ENCODE data around the gene TAS2R41. TPM values are rescaled to one million over a fixed set of nuclear protein-coding genes. Genes with fewer than 3 reads are reported as not detected.

The TAS2R41 gene, protein sequence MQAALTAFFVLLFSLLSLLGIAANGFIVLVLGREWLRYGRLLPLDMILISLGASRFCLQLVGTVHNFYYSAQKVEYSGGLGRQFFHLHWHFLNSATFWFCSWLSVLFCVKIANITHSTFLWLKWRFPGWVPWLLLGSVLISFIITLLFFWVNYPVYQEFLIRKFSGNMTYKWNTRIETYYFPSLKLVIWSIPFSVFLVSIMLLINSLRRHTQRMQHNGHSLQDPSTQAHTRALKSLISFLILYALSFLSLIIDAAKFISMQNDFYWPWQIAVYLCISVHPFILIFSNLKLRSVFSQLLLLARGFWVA
- not detected for polyA plus RNA-seq

DNA sequence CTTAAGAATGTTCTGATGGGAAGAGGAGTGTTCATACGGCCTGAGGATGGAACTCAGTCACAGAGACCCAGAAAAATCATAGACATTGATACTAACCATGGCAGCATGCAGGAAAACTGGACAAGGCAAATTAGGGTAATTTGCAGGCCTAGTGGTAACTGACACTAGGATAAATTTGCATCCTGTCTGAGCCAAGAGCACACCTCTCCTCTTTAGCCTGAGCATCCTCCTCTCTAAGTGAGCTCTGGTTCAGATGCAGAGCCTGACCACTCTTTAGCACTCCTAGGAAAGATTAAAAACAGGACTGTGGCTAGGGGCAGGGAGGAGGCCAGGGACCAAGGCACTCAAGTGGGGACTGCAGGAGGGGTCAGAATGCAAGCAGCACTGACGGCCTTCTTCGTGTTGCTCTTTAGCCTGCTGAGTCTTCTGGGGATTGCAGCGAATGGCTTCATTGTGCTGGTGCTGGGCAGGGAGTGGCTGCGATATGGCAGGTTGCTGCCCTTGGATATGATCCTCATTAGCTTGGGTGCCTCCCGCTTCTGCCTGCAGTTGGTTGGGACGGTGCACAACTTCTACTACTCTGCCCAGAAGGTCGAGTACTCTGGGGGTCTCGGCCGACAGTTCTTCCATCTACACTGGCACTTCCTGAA lies at the start of gene TAS2R41:
Gene TAS2R41, plus strand, starts transcription at position 373 of the 650 bp plus-strand sequence. Its CDS starts 0 bp downstream, at position 373.
- 65 to 85% (median 78%) methylated on average over 10 of the region's 10 CpGs for WGBS, 3 donors
- no peak within 1 kb of the TSS for H3K27ac ChIP-seq (ENCODE audit: low read depth, low read length)

DNA sequence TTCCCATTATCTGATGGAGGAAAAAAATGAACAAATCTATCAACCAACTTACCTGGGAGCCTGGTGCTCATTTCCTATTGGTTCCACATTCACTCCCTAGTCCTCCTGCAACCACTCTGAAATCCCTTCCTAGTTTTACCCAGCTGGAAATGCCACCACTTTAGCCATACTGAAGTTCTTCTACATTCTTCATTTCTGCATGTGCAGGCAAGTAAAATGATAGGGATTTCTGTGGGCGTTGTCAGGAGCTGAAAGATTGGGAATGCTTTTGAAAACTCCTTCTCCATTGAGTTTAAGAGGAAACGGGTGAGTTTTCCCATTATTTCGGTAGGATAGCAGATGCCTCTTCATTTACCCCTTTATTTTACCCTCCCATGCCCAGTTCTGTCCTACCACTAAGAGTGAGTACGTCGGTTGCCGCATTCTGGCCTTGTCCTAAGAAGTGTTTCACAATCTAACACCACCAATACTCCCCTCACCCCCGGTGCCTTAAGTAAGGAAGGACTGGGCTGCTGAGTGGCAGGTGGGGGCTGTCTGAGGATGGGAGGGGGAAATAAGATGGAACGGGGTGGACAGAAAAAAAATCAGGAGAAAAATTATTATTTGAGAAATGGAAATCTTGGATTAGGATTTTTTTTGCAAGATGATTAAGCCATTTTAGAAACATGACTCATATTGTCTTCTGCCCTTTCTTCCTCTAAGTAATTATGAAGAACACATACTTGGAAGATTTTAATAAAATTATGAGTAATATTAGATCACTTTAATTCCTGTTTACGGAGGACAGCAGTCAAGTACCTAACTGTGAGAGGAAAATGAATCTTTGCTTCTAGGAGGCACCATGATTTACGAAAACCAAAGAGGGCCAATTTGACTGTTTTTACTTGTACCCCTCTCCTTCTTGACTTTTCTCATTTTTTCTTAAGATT lies 47.6 kb upstream of the TAS2R41 start:
- H3K27ac ChIP-seq (ENCODE audit: low read depth, low read length) = no peak overlapping the region
- 66 to 79% (median 71%) methylated on average over 10 of the region's 10 CpGs for whole genome bisulfite sequencing, 3 donors

DNA sequence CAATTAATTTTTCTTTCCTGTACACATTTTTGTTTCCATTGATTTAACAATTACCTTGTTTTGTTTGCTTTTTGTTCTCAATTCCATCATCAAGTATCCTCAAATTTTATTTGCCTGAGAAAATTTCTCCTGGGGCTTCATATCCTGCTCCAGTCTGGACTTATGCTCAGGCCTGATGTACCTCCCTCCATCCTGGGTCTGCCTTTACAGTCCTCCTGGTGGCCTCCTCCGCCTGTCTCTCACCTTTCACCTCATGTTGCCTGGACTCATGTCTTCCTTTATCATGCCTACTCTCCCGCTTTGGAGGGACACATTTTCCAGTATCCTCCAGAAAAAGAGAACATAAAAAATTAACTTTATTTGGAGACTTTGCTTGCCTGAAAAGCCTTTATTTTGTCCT lies 46.6 kb upstream of the TAS2R41 start:
- H3K27ac ChIP-seq (ENCODE audit: low read depth, low read length) = no peak overlapping the region
- WGBS, 3 donors = 45 to 73% (median 45%) methylated on average over 2 of the region's 2 CpGs

DNA sequence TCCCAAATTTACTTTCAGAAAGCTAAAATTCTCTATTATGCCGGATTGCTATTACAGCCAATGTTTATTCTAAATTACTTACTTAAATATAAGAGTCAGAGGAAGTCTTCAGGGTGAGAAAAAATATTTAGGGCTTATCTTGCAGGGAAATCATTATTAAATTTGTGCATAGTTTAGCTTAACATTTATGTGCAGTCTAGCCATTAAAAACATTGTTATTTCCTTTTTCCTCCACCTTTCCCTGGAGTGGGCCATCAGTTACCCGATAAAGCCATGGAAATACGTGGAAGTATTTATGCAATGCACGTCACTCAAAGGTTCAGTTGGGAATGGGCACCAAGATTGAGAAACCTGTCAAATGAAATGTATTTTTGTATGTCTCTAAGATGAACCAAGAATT lies 43.9 kb upstream of the TAS2R41 start:
- no peak overlapping the region for H3K27ac ChIP-seq (ENCODE audit: low read depth, low read length)
- WGBS, 3 donors = 83 to 88% (median 84%) methylated on average over 4 of the region's 4 CpGs

DNA sequence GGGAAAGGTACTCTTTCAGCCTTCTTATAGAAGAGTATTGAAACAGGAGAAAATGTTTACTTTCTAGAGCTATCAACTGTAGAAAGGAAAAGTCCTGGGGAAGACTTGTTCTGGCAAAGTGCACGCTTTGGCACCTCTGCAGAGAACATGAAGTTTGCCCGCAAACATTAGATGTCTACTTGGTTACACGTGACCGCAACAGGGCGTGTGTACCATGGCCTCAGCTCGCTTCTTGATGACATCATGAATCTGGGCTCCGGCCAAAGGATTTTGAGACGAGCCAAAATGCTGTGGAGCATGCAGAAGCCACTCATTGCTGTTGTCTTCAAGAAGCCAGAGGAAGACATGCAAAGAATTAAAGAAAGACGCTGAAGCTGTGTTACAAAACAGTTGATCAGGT lies 43.0 kb upstream of the TAS2R41 start:
- no peak overlapping the region for H3K27ac ChIP-seq (ENCODE audit: low read depth, low read length)
- whole genome bisulfite sequencing, 3 donors = 53 to 81% (median 70%) methylated on average over 9 of the region's 9 CpGs

DNA sequence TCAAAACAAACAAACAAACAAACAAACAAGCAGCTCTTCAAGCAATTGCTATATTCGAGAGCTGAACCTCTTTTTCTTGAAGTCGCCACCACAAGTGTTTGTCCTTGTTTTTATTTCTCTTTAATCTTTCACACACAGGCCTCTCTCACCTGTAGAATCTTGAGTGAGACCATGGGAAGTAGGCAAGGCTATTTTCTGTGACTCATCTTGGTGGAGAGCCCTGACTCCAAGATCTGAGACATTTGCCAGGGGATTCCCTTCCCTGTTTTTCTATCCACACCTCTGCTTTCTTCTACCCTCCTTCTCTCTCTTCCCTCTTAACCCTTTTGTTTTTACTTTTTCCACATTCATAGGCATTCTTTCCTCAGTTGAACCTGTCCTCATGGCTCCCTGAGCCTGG lies 42.4 kb upstream of the TAS2R41 start:
- WGBS, 3 donors = 87 to 95% (median 91%) methylated on average over 2 of the region's 2 CpGs

DNA sequence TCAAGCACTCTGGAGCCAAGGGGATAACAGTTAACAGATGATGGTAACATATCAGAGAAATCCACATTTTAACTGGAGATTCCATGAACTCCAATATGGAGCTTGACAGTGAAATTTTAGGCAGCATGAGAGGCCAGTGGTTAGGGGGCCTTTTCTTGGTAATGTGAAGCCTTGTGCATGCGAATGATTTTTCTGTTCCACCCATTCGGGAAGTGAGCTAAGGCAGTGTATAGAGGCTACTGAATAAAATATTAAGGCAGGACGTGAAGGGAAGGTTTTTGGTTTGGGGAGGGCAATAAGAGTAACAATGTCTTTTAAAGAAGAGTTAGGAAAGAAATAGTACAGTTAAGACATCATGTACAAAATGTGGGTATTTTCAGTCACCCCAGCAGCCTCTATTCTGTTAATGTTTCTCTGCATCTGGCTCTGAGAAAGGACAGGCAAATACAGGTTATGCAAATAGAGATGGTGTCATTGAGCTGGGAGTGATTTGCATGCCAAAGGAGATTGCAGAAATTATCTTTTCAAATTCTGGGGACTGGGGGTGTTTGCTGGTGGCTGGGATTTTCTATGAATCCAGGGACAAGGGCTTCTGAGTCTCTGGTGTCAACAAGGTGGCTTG lies 41.2 kb upstream of the TAS2R41 start:
- H3K27ac ChIP-seq (ENCODE audit: low read depth, low read length) = no peak overlapping the region
- WGBS, 3 donors = 91 to 95% (median 92%) methylated on average over 3 of the region's 3 CpGs

More for the DNA sequence above, 42.4 kb upstream of the TAS2R41 start:
- H3K27ac ChIP-seq (ENCODE audit: low read depth, low read length) = no peak overlapping the region

DNA sequence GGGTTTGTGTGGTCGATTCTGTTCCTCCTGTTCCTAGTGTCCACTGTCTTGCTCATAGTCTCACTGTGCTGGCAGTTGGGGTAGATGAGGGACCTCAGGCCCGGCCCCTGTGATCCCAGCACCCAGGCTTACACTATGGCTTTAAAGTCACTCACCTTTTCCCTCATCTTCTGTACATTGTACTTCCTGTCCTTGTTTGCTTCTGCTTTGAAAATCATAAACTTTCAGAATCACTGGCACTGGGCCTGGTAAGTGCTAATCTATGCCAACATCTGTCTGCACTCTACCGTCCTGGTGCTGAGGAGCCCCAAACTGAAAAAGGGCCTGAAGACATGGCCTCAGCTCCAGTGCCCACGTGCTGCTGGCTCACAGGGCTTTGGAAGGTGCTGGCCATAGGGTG lies 40.1 kb upstream of the TAS2R41 start:
- 46 to 61% (median 51%) methylated on average over 4 of the region's 4 CpGs for WGBS, 3 donors
- H3K27ac ChIP-seq (ENCODE audit: low read depth, low read length) = no peak overlapping the region

DNA sequence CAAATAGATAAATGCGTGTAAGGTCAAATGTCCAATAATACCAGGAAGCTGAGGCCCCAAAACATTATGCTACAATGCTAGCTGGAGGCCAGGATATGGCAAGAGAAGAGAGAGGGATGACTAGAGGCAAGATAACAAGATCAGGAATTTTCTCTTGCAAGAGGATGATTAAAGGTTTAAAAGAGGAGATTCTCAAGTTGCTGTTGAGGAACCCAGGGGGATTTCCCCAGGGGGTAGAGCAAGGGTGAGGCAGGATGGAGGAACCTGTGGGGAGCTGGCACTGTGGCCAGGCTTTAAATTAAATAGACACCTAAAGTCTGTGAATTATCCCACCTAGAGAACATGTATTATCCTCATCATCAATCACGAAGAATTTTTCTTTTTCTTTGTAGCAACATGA lies 37.8 kb upstream of the TAS2R41 start:
- H3K27ac ChIP-seq (ENCODE audit: low read depth, low read length) = no peak overlapping the region
- 77 to 93% (median 87%) methylated on average over 2 of the region's 2 CpGs for WGBS, 3 donors

DNA sequence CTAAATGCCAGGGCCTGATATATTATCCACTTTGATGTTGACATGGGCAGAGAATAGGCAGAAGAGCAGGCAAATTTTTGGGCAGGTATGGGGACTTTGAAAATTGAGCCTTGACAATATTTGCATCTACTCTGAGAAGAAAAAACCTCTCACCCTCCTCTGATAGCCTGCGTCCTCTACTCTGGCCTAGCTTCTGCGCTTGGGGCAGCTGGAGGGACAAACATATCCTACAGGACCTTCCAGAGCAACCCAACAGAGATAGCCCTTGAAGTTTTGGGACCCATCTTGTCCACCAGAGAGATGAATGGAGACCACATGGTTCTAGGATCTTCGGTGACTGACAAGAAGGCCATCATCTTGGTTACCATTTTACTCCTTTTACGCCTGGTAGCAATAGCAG lies 34.5 kb upstream of the TAS2R41 start, which contains the start of gene TAS2R60:
Gene TAS2R60, plus strand, starts transcription at position 301 of the 400 bp plus-strand sequence. Its CDS starts 0 bp downstream, at position 301.
- WGBS, 3 donors = 70 to 94% (median 73%) methylated on average over 4 of the region's 4 CpGs
- no peak within 1 kb of the TSS for H3K27ac ChIP-seq (ENCODE audit: low read depth, low read length)

DNA sequence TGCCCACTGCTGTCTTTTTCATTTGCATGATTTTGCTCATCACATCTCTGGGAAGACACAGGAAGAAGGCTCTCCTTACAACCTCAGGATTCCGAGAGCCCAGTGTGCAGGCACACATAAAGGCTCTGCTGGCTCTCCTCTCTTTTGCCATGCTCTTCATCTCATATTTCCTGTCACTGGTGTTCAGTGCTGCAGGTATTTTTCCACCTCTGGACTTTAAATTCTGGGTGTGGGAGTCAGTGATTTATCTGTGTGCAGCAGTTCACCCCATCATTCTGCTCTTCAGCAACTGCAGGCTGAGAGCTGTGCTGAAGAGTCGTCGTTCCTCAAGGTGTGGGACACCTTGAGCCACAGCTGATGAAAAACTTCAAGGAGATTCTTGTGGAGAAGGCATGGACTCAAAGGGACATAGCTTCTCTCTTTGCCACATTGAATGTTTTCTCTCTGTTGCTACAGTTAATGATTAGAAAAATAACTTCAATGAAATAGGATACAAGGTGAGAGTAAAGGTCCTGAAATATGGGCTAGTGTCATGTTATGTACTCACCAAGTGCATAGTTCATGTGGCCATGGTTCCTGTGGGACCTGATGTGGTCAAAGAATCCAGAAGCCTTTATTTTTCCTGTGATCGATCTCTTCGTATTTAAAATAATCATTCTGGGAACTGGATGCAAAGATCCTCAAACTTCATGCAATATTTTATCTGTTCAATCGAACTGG lies 33.5 kb upstream of the TAS2R41 start:
- 84 to 94% (median 91%) methylated on average over 6 of the region's 6 CpGs for WGBS, 3 donors
- H3K27ac ChIP-seq (ENCODE audit: low read depth, low read length) = no peak overlapping the region

DNA sequence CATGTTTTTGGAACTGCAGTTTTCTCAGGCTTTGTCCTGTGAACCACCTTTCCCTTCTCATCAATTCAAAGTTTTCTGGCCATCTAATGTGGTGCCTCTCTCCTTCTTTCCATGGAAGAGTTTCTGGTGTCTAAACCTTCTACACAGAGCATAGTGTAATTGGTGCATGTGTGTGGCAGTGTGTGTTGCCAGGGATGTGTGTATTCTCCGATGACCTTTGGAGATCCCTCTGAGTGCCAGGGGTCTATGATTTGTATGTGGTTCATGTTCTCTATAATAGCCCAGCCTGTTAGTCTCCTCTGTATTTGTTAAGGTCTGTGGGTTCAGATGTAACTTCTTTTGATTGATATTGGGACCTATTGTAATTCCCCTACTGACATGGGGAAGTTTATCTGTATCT lies 32.9 kb upstream of the TAS2R41 start:
- H3K27ac ChIP-seq (ENCODE audit: low read depth, low read length) = no peak overlapping the region
- WGBS, 3 donors = 88 to 100% (median 96%) methylated on average over 1 of the region's 1 CpG

DNA sequence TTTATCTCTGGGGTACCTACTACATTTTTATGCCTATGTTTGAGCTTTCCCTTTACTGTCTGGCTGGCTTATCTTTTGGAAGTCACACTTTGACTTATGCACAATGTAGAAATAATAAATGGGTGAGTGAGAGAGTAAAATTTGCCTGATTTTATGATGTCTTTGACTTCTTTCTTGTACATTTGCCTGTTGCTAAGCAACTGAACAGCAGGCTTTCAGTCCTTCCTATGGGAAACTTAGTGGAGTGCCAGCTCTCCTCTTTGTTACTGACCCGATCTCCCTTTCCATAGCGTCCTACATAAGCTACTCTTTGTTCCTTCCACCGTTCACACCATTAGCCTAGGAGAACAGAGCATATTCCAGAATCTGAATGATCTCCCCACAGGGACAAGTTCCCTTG lies 30.2 kb upstream of the TAS2R41 start:
- 58 to 80% (median 75%) methylated on average over 3 of the region's 3 CpGs for WGBS, 3 donors
- no peak overlapping the region for H3K27ac ChIP-seq (ENCODE audit: low read depth, low read length)

DNA sequence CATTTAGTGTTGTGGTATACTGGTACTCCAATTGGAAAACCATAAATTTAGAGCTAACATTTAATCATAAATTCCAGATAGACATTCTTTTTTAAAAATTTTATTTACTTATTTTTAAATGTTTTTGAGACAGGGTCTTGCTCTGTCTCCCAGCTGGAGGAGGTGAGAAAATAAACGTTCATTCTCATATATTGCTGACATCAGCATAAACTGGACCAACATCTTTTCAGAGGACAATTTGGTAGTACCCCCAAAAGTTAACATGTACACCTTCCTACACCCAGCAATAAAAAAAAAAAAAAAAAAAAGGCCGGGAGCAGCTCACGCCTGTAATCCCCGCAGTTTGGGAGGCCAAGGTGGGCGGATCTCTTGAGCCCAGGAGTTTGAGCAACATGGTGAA lies 29.2 kb upstream of the TAS2R41 start:
- H3K27ac ChIP-seq (ENCODE audit: low read depth, low read length) = no peak overlapping the region
- WGBS, 3 donors = 74 to 95% (median 91%) methylated on average over 5 of the region's 5 CpGs

DNA sequence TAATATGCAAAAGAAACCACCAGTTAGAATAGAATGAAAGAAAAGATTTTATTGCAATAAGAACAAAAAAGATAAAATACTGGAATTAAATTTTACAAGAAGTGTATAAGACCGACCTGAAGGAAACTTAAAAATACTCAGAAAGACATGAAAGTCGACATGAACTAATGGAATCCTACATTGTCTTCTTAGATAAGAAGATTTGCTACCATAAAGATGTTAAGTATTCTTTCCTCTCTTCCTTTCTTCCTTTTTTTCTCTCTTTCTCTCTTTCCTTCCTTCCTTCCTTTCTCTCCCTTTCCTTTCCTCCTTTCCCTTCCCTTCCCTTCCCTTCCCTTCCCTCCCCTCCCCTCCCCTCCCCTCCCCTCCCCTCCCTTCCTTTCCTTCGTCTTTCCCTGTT lies 27.9 kb upstream of the TAS2R41 start:
- 78 to 95% (median 91%) methylated on average over 2 of the region's 3 CpGs for WGBS, 3 donors
- H3K27ac ChIP-seq (ENCODE audit: low read depth, low read length) = no peak overlapping the region

DNA sequence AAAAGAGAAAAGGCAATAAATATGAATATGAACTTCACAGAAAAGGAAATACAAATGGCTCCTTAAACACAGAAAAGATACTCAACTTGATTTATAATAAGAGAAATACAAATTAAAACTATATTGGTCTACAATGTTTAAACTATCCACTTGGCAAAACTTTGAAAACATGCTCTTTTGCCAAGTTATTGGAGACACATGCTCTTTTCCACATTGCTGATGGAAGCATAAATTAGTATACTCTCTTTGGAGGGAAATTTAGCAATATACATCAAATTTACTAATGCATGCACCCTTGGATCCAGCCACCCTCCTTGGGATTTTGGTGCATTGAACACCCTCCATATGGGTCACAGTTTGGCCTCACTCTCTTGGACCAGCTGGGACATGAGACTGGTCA lies 26.6 kb upstream of the TAS2R41 start:
- H3K27ac ChIP-seq (ENCODE audit: low read depth, low read length) = no peak overlapping the region

DNA sequence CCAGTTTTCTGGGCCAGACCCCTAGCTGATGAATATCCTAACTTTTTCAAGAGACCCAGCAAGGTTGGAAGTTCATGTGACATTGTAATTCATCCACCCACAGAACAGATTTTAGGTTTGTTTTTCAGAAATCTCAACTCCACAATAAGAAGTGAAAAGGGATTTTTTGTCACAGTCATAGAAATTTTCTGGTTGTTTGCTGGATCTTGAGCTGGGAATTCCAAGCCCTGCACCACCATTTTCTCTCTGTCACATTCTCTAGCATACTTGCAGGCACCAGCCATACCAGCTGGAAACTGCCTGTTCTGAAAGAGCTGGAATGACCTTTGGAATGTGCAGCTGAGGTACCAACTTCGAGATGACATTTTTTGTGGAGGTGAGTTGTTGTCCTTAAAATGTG lies 25.9 kb upstream of the TAS2R41 start:
- 67 to 100% (median 91%) methylated on average over 1 of the region's 1 CpG for WGBS, 3 donors
- H3K27ac ChIP-seq (ENCODE audit: low read depth, low read length) = no peak overlapping the region

DNA sequence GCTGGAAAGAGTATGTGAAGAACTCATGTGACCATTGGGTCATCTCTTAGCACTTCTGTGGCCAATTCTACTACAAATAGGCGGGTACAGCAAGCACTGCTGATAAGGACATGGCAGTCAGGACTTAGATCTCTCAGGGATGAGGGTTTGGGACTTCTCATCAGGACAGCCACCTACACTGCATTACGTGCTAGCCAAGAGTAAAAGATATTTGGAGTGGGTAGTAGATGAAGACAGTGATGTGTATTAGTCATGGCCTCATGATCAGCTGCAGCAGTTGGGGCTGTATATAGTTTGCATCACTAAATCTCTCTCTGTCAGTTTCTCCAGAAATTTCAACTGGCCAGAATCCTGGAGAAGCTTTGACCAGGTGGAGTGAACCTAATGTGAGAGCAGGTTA lies 25.2 kb upstream of the TAS2R41 start:
- WGBS, 3 donors = 75 to 83% (median 83%) methylated on average over 2 of the region's 2 CpGs
- H3K27ac ChIP-seq (ENCODE audit: low read depth, low read length) = no peak overlapping the region

Data from adipose tissue (tissue), 3 donors.